GM12873 (cell line): ENCODE measurements around the gene RAVER1.

Source experiments
- TF ChIP-seq, protein P1 (sequence below): IDR thresholded peaks from 2 replicates; pipeline ENCODE4 v1.5.1; 2012; ENCODE audit warnings: low read depth, mild to moderate bottlenecking, moderate library complexity, low read length, control low read depth; ENCODE audit not compliant: insufficient read depth; ENCODE audit errors: missing control alignments

Gene RAVER1

DNA sequence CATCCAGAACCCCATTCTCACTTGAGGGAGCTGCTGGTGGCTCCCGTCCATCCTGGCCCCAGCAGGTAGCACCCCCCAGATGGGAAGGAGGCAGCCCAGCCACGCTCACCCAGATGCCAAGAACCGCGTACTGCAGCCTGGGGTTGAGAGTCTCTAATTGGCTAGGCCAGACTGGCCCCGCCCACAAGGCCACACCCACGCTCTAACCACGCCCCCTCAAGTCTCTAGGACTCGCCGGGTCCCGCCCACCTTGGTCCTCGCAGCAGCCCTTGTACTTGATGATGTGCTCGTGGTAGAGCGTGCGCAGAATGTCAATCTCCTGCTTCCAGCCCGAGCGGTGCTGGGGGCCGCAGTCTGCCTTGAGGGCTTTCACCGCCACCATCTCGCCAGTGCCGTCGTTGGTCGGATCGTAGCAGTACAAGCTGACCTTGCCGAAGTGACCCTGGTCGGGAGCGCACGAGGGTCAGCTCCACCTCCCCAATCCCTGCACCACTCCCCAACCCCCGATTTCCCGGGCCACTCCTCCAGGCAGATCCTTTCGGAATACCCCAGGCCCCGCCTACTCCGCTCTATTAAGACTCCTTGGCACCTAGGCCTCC is 20.6 kb upstream of the RAVER1 start:
- TF ChIP-seq, protein P1, sequence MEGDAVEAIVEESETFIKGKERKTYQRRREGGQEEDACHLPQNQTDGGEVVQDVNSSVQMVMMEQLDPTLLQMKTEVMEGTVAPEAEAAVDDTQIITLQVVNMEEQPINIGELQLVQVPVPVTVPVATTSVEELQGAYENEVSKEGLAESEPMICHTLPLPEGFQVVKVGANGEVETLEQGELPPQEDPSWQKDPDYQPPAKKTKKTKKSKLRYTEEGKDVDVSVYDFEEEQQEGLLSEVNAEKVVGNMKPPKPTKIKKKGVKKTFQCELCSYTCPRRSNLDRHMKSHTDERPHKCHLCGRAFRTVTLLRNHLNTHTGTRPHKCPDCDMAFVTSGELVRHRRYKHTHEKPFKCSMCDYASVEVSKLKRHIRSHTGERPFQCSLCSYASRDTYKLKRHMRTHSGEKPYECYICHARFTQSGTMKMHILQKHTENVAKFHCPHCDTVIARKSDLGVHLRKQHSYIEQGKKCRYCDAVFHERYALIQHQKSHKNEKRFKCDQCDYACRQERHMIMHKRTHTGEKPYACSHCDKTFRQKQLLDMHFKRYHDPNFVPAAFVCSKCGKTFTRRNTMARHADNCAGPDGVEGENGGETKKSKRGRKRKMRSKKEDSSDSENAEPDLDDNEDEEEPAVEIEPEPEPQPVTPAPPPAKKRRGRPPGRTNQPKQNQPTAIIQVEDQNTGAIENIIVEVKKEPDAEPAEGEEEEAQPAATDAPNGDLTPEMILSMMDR, result no peak

DNA sequence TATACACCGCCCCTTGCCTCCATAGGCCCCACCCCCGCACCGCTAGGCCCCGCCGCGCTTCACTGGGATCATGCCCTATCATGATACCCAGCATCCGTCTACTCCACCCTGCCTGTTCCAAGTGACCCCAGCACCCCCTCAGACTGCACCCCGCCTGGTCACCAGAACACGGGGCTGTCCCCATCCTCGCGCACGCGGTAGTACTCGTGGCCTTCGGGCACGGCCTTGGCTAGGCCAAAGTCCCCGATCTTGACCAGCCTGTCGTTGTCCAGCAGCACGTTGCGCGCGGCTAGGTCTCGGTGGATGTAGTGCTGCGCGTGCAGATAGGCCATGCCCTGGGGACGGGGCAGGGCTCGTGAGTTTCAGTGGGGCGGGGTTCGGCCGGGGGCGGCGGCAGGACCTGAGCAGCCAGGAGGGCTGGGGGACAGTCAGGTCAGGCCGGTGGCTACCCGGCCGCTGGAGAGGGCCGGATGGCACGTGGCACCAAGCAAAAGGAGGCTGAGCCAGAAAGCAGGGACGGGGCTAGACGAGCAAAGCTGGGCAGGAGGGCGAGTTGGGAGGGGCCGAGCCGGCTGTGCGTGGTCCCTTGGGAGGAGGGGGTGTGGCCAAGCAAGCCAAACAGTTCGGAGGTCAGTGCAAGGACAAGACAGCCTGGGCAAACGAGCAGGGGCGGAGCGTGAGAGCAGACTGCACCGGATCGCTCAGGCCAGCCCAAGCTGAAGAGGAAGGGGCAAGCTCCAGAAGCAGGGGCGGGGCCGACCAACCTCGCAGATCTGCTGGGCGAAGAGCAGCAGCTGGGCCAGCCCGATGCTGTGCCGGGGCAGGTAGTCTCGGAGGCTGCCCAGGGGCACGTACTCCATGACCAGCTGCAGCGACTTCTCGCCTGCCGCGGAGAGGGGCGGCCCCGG is 19.7 kb upstream of the RAVER1 start:
- TF ChIP-seq, protein P1, result no peak

DNA sequence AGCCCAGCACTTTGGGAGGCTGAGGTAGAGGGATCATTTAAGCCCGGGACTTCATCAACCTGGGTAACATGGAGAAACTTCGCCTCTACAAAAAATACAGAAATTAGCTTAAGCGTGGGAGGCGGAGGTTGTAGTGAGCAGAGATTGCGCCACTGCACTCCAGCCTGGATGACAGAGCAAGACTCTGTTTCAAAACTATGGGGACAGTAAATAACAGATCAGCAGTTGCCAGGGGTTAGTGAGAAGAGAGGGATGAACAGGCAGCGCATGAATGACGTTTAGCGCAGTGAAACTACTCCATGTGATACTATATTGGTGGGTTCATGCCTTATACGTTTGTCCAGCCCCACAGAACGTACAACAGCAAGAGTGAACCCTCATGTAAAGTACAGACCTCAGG is 13.2 kb upstream of the RAVER1 start:
- TF ChIP-seq, protein P1, result no peak

DNA sequence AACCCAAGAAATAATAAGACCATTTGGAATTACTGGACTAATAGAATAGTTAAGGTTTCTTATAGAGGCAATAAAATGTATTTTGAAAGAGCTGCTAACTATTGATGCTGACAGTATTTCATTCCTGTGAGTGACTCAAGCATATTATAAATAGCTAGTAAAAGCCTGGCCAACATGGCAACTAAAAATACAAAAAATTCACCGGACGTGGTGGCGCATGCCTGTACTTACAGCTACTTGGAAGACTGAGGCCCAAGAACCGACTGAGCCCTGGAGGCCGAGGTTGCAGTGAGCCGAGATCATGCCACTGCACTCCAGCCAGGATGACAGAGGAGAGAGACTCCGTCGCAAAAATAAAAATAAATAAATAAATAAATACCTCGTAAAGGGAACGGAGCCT is 11.5 kb upstream of the RAVER1 start:
- TF ChIP-seq, protein P1, result no peak

DNA sequence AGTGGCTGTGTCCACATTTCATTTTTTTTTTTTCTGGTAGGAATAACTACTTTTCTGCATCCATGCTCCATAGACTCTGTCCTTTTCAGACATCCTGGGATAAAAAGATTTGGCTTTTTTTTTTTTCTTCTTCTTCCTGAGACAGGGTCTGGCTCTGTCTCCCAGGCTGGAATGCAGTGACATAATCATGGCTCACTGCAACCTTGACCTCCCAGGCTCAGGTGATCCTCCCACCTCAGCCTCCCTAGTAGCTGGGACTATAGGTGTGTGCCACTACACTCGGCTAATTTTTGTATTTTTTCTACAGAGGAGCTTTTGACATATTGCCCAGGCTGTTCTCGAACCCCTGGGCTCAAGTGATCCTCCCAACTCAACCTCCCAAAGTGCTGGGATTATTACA is 10.2 kb upstream of the RAVER1 start:
- TF ChIP-seq, protein P1, result no peak

DNA sequence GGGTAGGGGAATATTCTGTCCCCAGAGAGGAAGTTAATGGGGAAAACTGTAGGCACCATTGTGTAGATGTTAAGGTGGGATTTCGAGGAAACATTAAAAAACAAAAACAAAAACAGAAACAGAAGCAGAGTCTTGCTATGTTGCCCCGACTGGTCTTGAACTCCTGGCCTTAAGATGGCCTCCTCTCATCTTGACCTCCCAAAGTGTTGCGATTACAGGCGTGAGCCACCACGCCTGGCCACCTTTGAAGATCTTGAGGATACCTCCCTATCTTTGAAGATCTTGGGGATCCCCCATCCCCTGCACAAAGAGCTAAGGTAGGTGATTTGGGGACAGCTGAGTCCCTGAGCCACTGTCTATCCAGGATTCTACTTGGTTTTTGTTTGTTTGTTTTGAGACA is 6.6 kb upstream of the RAVER1 start:
- TF ChIP-seq, protein P1, result no peak

DNA sequence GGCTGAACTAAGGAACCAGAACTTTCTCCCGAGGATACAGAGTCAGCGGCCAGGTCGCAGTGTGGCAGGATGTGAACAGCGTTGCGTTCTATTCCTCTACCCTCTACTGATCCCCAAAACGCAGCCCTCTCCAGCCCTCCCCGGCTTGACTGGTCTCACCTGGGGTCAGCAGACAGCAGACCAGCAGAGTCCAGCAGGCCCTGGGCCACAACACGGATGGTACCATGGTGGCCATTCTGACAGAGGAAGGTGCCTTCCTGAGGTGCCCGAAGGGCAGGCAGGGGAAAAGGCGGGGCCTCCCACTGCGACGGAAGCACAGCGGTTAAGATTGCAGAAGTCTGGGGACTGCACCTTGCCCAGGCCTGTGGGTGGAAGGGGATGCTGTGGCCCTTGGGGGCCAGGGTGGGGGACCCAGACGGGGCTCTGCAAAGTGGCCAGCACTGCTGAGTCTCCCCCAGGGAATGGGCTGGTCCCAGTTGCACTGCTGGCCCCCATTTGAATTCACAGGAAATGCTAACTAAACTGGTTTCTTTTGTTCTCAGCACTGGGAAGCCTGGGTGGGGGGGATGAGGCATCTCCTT is 6.1 kb upstream of the RAVER1 start, which contains the start of gene ICAM3:
Gene ICAM3, minus strand, starts transcription at position 245 of the 581 bp plus-strand sequence. Its CDS starts 10 bp downstream, at position 235.
- TF ChIP-seq, protein P1, result no peak
